GM21576 (cell line): ENCODE measurements around the gene CLCN7.
"Not testable (repeated sequence)": the region's sequence is repeated elsewhere in the genome, so short reads cannot be mapped to it uniquely, and the experiment has no call there.

Source experiments
- ATAC-seq: cut with Tn5 transposase; IDR thresholded peaks from one replicate; pipeline ENCODE4 v1.9.1; 2021; ENCODE audit warnings: mild to moderate bottlenecking, moderate library complexity; ENCODE audit not compliant: unreplicated experiment

Gene CLCN7

DNA sequence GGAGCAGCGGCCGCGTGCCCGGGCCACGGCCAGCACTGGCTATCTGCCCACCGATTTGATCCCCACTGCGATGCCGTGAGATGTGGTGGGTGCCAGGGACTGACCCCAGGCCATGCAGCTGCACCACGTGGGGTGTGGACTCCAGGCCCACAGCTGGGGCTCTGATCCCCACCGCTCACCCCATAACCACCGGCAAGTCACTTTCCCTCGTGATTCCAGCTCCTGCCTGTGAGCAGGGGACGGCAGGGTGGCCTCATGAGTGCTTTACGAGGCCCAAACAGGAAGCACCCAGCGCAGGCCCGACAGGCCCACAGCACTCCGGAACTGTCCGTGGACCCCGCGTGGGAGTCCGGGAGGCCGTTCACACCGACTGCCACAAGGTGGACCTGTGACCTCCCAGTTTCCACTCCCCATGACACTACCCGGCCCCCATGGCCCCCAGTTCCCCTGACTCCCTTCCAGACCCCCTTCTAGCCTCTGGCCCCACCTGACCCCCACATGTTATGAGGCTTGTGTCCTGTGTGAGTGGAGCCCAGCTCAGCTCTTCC lies 13.3 kb upstream of the CLCN7 start:
- no peak for ATAC-seq

DNA sequence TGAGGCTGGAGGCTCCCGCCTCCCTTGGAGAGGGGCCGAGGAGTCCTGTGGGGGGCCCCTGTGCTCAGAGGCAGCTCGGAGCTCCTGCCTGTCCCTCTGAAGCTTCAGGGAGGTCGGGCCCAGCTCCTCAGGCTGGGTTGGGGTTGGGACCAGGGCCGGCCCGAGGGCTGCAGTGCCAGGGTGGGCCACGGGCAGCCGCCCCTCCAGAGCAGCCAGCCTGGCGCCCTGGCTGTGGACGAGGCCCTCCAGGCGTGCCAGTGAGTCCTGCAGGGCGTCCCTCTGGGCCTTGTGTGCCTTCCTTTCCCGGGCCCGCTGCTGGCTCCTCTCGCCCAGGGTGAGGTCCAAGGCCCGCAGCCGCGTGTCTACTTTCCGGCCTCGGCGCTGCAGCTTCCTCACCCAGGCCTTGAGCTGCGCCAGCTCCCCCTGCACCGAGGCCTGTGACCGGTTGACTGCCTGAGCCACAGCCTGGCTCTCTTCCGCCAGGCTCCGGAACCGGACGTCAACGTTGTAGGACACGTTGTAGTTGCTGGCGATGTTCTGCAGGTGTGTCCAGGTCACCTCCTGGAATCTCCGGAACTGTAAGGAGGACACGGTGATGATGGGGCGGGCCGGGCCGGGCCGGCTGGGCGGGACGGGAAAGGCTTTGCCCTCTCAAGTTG lies 12.7 kb upstream of the CLCN7 start:
- no peak for ATAC-seq

- ATAC-seq = no peak
Observed at GRCh38 chr16:1486551-1487390, 11.9 kb upstream of the CLCN7 start.

DNA sequence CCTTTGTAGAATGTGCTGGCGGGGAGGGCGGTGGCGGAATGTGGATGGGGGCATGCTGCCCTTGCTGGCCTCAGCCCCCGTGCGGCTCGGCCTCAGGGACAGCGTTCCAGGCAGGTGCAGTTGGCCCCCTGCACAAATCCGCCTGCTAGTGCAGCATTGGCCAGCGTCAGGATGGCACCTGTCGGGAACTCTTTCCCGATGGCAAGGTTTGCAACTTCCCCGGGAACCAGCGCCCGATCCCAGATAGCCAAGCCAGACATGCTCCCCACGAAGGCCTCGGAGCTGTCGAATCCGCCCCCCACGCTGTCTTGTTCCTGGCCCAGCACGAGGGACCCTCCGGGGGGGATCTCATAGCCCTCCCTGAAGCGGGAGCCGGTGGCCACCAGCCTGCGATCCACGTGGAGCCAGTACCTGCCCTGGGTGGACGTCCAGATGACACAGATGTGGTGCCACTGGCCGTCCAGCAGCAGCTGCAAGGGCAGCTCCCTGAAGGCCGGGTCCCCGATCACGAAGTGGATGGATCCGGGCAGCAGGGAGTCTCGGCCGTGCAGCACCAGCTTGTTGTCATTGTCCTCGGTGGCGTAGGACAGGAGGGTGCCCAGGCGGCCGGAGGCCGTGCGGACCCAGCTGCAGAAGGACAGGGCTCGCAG lies 11.1 kb upstream of the CLCN7 start:
- no peak for ATAC-seq

- ATAC-seq = no peak
Observed at GRCh38 chr16:1481906-1482835, 7.3 kb upstream of the CLCN7 start.

- ATAC-seq = not testable (repeated sequence)
Observed at GRCh38 chr16:1478937-1479336, 4.1 kb upstream of the CLCN7 start.

GRCh38 chr16:1477033-1477432 lies 2.2 kb upstream of the CLCN7 start:
- ATAC-seq = no peak

GRCh38 chr16:1475552-1476114 lies 805 bp upstream of the CLCN7 start:
- no peak for ATAC-seq

DNA sequence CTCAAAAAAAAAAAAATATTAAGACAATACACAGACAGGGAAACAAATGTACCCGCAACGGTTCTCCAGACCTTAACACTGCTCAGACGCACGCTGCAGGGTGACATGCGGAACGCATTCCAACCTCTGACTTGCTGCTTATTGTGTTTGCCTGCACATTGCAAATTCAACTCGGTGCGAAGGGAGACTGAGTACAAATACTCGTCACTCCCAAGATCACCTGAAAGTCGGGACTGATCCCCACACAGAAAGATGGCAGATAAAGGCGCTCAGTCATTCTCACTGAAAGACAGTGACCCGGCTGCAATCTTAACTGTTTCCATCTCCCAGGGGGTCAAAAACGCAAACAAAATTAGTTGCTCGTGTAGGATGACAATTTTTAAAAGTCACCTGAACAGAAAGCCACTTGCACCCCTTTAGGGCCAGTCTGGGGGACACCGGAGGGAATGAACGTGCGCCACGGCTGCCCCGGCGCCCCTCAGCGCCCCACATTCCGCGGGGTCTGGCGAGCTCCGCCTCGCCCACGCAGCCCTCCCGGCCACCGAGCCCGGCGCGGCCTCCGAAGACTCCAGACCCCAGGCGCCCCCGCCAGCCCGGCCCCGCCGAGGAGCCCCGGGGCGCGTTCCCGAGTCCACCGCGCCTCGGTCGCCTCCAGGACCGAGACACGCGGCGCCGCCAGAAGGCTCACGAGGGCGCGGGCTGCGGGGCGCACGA lies 589 bp downstream of the CLCN7 start:
- peak; percentile 5 for ATAC-seq

GRCh38 chr16:1472974-1473373 lies 1.9 kb downstream of the CLCN7 start:
- no peak for ATAC-seq

DNA sequence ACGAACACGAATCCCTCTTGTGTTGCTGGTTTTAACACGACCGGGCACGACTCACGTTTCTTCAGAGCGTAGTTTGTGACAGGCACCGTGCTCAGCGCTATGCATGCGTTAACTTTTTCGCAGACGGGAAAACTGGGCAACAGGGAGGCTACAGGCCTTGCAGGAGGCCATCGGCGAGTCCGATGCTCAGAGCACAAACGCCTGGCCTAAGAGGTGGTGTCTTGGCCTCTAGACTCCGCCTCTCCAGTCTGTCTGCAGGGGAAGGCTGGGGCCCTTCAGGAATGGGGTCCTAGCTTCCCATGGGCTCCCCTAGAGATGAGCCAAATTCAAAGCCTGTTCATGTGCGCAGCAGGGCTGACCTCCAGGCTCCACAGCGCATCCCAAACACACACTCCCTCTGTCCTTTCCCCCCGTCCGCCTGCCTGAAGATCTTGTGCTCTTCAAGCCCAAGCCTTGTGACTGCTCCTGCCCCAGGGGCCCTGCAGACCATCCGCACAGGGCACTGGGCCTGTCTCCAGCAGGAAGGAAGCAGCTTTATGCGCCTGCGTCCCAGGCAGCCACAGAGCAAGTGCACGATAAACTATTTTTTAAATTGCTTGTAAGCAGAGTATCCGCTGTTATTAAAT lies 3.1 kb downstream of the CLCN7 start:
- ATAC-seq = no peak

- ATAC-seq = no peak
Observed at GRCh38 chr16:1470481-1471251, 4.2 kb downstream of the CLCN7 start.

DNA sequence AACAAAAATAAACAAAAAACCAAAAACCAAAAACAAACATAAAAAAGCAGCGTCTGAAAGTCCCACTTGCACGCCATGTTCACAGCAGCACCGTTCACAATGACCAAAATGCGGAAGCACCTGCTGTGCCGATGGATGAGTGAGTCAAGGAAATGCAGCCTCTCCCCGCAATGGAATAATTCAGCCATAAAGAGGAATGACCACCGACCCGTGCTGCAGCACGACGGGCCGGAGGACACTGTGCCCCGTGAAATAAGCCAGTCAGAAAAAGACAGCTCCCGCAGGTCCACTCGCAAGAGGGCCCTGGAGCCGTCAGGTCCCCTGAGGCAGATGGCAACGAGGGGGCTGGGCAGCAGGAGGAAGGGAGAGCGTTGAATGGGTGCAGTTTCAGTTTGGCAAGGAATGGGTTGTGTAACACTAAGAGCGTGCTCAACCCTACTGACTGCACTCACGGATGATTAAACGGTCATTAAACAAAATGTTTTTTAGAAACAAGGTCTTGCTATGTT lies 5.1 kb downstream of the CLCN7 start:
- ATAC-seq = no peak

DNA sequence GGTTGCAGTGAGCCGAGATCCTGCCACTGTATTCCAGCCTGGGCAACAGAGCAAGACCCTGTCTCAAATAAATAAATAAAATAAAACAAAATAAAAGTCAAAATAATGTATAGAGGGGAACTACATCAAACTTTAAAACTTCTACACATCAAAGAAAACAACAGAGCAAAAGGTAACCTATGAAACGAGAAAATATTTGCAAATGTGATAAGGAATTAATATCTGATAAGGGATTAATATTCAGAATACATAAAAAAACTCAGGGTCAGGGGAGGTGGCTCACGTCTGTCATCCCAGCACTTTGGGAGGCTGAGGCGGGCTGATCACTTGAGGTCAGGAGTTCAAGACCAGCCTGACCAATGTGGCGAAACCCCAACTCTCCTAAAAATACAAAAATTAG lies 5.7 kb downstream of the CLCN7 start:
- not testable (repeated sequence) for ATAC-seq

DNA sequence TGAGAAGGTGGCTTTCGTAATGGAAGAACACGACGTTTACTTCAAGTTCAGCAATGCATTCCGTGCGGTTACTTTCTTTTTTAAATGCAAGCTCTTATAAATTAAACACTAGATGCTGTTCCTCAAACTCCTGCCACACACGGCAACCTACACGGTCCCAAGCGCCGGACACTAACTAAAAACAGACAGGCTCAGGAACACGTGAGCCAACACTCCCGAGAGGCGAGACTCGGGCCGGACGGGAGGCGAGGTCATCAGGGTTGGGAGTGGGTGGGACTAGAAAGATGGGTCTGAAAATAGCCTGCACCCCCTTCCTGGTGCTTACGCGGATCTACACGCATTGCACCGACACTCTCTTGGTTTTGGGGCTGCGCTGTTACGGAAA lies 6.4 kb downstream of the CLCN7 start:
- ATAC-seq = no peak

DNA sequence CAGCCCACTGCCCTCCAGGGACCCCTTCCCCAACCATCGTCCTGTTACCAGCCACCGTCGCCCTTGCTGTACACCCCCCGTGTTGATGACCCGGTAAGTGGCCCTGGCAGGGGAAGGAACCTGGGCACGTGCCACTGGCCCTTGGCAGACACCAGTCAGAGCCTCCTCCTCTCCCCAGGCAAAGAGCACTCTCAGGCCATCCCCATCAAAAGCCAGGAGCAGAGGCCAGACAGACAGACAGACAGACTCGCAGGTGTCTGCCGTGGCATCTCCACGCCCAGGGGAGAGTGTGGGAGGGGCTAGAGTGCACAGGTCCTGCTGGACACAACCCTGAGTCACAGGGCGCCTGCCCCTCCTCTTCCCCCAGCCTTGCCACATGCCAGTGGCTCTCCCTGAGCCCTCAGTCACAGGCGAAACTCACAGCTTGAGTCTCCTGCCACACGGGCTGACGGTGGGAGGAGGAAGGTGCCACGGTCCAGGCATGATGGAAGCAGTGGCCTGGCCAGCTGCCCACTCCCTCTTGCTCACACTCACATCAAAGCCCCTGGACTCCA lies 7.8 kb downstream of the CLCN7 start:
- ATAC-seq = no peak

- ATAC-seq = no peak
Observed at GRCh38 chr16:1466054-1466453, 8.8 kb downstream of the CLCN7 start.

DNA sequence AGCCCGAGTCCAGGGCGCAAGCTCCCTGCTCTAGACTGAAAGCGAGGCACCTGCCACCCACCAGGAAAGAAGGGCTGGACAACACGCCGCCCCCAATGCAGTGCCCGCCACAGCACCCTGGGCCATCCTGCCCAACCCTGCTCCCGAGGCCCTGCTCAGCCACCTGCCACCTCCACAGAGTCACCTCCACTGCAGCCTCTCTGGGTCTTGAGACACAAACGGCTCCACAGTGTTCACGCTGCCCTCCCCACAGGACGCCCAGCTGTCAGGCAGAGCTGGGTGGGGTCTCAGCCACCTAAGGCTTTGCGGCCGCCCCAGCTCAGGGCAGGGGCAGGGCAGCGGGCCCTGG lies 9.3 kb downstream of the CLCN7 start:
- ATAC-seq = no peak
